ENCODE measurements around the gene SLCO4A1.

Gene SLCO4A1

DNA sequence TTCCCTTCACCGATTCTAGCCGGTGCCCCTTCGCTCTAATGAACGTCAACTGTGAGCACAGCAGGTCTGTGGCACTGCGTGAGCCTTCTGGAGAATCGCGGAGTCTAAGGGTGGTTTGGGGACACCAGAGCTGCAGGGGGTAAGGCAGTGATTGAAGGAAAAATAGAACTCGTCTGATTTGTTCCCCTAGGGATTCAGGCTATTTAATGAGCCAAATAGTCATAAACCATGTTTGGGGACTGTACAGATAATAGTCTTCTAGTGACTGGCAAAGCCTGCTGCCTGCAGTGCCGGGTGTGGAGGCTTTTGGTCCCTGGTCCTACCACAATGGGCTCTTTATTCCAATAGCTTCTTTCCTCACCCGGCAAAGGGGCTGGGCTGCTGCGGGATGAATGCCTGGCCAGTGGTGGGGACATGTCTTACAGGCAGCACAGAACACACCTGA is 55.2 kb downstream of the SLCO4A1 start:
- TF ChIP-seq BACH2 (CRISPR knock-in tag; IDR thresholded peaks at IDR 0.05; ENCODE audit: borderline replicate concordance) (no peak), OSR1 (CRISPR knock-in tag; IDR thresholded peaks at IDR 0.05) (no peak), CREB5 (CRISPR knock-in tag; IDR thresholded peaks at IDR 0.05; ENCODE audit: low read depth) (no peak), PPARA (CRISPR knock-in tag; IDR thresholded peaks at IDR 0.05; ENCODE audit: borderline replicate concordance) (no peak), GLIS3 (CRISPR knock-in tag; IDR thresholded peaks at IDR 0.05) (no peak), RARB (CRISPR knock-in tag; IDR thresholded peaks at IDR 0.05) (no peak), ZNF70 (CRISPR knock-in tag; IDR thresholded peaks at IDR 0.05) (no peak), ZNF8 (CRISPR knock-in tag; IDR thresholded peaks at IDR 0.05) (no peak), ESRRG (CRISPR knock-in tag; IDR thresholded peaks at IDR 0.05) (no peak), TSHZ2 (CRISPR knock-in tag; IDR thresholded peaks at IDR 0.05) (no peak), ZFP30 (CRISPR knock-in tag; IDR thresholded peaks at IDR 0.05) (no peak), TOX (CRISPR knock-in tag; IDR thresholded peaks at IDR 0.05; ENCODE audit: borderline replicate concordance) (no peak), CSDC2 (CRISPR knock-in tag; IDR thresholded peaks at IDR 0.05) (no peak), POU6F1 (CRISPR knock-in tag; IDR thresholded peaks at IDR 0.05; ENCODE audit: borderline replicate concordance, low read depth) (no peak), ARNTL (CRISPR knock-in tag; IDR thresholded peaks at IDR 0.05; ENCODE audit: borderline replicate concordance, low read depth) (no peak), TCF4 (CRISPR knock-in tag; IDR thresholded peaks at IDR 0.05; ENCODE audit: borderline replicate concordance) (no peak), ZC3H10 (CRISPR knock-in tag; IDR thresholded peaks at IDR 0.05) (no peak), ZFP3 (CRISPR knock-in tag; IDR thresholded peaks at IDR 0.05) (no peak), PATZ1 (CRISPR knock-in tag; IDR thresholded peaks at IDR 0.05; ENCODE audit: borderline replicate concordance) (no peak)
- TF ChIP-seq, protein P1, sequence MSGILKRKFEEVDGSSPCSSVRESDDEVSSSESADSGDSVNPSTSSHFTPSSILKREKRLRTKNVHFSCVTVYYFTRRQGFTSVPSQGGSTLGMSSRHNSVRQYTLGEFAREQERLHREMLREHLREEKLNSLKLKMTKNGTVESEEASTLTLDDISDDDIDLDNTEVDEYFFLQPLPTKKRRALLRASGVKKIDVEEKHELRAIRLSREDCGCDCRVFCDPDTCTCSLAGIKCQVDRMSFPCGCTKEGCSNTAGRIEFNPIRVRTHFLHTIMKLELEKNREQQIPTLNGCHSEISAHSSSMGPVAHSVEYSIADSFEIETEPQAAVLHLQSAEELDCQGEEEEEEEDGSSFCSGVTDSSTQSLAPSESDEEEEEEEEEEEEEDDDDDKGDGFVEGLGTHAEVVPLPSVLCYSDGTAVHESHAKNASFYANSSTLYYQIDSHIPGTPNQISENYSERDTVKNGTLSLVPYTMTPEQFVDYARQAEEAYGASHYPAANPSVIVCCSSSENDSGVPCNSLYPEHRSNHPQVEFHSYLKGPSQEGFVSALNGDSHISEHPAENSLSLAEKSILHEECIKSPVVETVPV (CRISPR knock-in tag; IDR thresholded peaks at IDR 0.05) = no peak
- no peak for ATAC-seq

DNA sequence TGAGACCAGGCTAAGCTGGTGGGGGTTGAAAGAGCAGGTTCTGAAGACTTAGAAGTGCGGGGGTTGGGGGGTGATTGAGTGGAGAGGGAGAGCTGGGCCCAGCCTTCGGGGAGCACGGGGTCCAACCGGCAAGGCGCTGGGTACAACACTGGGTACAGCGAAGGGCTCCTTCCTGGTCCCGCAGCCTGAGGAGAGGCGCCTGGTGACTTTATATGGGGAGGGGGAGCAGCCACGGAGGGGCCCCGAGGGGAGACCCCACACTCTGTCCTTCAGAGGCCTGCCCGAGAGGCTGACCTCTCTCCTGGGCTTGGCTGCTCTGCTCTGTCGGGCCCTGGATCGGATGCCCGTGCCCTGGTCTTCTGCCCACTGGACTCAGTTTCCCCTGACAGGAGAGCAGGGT is 55.9 kb downstream of the SLCO4A1 start:
- no peak for ATAC-seq

More for the DNA sequence above, 55.9 kb downstream of the SLCO4A1 start:
- TF ChIP-seq PATZ1 (CRISPR knock-in tag; IDR thresholded peaks at IDR 0.05; ENCODE audit: borderline replicate concordance) (no peak), BACH2 (CRISPR knock-in tag; IDR thresholded peaks at IDR 0.05; ENCODE audit: borderline replicate concordance) (no peak), PPARA (CRISPR knock-in tag; IDR thresholded peaks at IDR 0.05; ENCODE audit: borderline replicate concordance) (no peak), ISL1 (CRISPR knock-in tag; IDR thresholded peaks at IDR 0.05) (no peak)
